ENCODE measurements around the gene ARMH3. TPM values are rescaled to one million over a fixed set of nuclear protein-coding genes. Genes with fewer than 3 reads are reported as not detected.

Gene ARMH3
- 10 to 100 TPM; 25.2 to 26.3 TPM for total RNA-seq

GRCh38 chr10:102055647-102056419 is at the start of gene ARMH3:
Gene ARMH3, minus strand, starts transcription at chr10:102056173. Its CDS starts 16,059 bp downstream, at chr10:102040114.
- ATAC-seq (peak; percentile 96), DNase-seq (peak; percentile 95)
- Mint-ChIP-seq H3K27me3 (ENCODE audit: low read depth) (no peaks in the 10 kb centered on the region), H3K9me3 (ENCODE audit: insufficient read depth) (no peaks in the 10 kb centered on the region), H3K4me1 (ENCODE audit: low read depth) (peaks cover 39% of the 10 kb centered on the region), H3K36me3 (ENCODE audit: low read depth) (peaks cover 10% of the 10 kb centered on the region), H3K27ac (peak within 1 kb of the TSS; percentile 98), H3K4me3 (peak within 1 kb of the TSS; percentile 98)
- CTCF ChIA-PET: interaction anchor here (0.8 to 2.4 kb wide), 6 partner anchors 10 to 215 kb away, joined by 3 to 11 read pairs (median 4); no protein-coding TSS in a partner anchor
- POLR2A ChIA-PET: interaction anchor here (0.9 to 2.0 kb wide), 4 partner anchors 11 to 240 kb away, joined by 3 to 6 read pairs (median 4); partner anchors contain the start of gene OGA

GRCh38 chr10:102102421-102102820 is 46.4 kb upstream of the ARMH3 start:
- ChIA-PET POLR2A (no interaction called here), CTCF (interaction anchor here (0.7 to 2.5 kb wide), 3 partner anchors 10 to 261 kb away, joined by 3 to 16 read pairs (median 3); no protein-coding TSS in a partner anchor)
- Mint-ChIP-seq H3K27ac (no peak overlapping the region), H3K9me3 (ENCODE audit: insufficient read depth) (no peaks in the 10 kb centered on the region), H3K27me3 (ENCODE audit: low read depth) (no peaks in the 10 kb centered on the region), H3K4me1 (ENCODE audit: low read depth) (peaks cover 27% of the 10 kb centered on the region), H3K36me3 (ENCODE audit: low read depth) (peaks cover 24% of the 10 kb centered on the region), H3K4me3 (no peak overlapping the region)
- DNase-seq (no peak), ATAC-seq (no peak)

- Mint-ChIP-seq H3K27ac (no peak overlapping the region), H3K27me3 (ENCODE audit: low read depth) (no peaks in the 10 kb centered on the region), H3K4me3 (no peak overlapping the region), H3K9me3 (ENCODE audit: insufficient read depth) (no peaks in the 10 kb centered on the region), H3K36me3 (ENCODE audit: low read depth) (peaks cover 23% of the 10 kb centered on the region), H3K4me1 (ENCODE audit: low read depth) (peaks cover 22% of the 10 kb centered on the region)
- no peak for ATAC-seq
- DNase-seq: no peak
- ChIA-PET POLR2A (no interaction called here), CTCF (interaction anchor here (1.5 kb wide), 1 partner anchor 260 kb away, joined by 3 read pairs; no protein-coding TSS in a partner anchor)
Observed at GRCh38 chr10:102101152-102101551, 45.2 kb upstream of the ARMH3 start.

GRCh38 chr10:102096449-102096848 is 40.5 kb upstream of the ARMH3 start:
- DNase-seq (no peak), ATAC-seq (no peak)
- H3K27me3 Mint-ChIP-seq (ENCODE audit: low read depth): no peaks in the 10 kb centered on the region
- peaks cover 10% of the 10 kb centered on the region for H3K36me3 Mint-ChIP-seq (ENCODE audit: low read depth)
- POLR2A ChIA-PET: interaction anchor here (0.6 kb wide), 1 partner anchor 16 kb away, joined by 3 read pairs; no protein-coding TSS in a partner anchor
- no peak overlapping the region for H3K4me3 Mint-ChIP-seq
- CTCF ChIA-PET: interaction anchor here (0.9 to 3.1 kb wide), 4 partner anchors 16 to 255 kb away, joined by 3 to 7 read pairs (median 3); no protein-coding TSS in a partner anchor
- H3K9me3 Mint-ChIP-seq (ENCODE audit: insufficient read depth): no peaks in the 10 kb centered on the region
- H3K27ac Mint-ChIP-seq: no peak overlapping the region
- no peaks in the 10 kb centered on the region for H3K4me1 Mint-ChIP-seq (ENCODE audit: low read depth)

- no peaks in the 10 kb centered on the region for H3K4me1 Mint-ChIP-seq (ENCODE audit: low read depth)
- no peak overlapping the region for H3K4me3 Mint-ChIP-seq
- H3K9me3 Mint-ChIP-seq (ENCODE audit: insufficient read depth): no peaks in the 10 kb centered on the region
- ChIA-PET CTCF (no interaction called here), POLR2A (no interaction called here)
- no peaks in the 10 kb centered on the region for H3K27me3 Mint-ChIP-seq (ENCODE audit: low read depth)
- no peak overlapping the region for H3K27ac Mint-ChIP-seq
- DNase-seq (no peak), ATAC-seq (no peak)
- no peaks in the 10 kb centered on the region for H3K36me3 Mint-ChIP-seq (ENCODE audit: low read depth)
Observed at GRCh38 chr10:102090772-102091171, 34.8 kb upstream of the ARMH3 start.

GRCh38 chr10:102086196-102086595 is 30.2 kb upstream of the ARMH3 start:
- CTCF ChIA-PET: no interaction called here
- ATAC-seq (no peak), DNase-seq (no peak)

GRCh38 chr10:102085336-102085735 is 29.4 kb upstream of the ARMH3 start:
- no peaks in the 10 kb centered on the region for H3K9me3 Mint-ChIP-seq (ENCODE audit: insufficient read depth)
- H3K27ac Mint-ChIP-seq: no peak overlapping the region
- CTCF ChIA-PET: no interaction called here
- no peaks in the 10 kb centered on the region for H3K36me3 Mint-ChIP-seq (ENCODE audit: low read depth)
- POLR2A ChIA-PET: no interaction called here
- no peak for DNase-seq
- no peaks in the 10 kb centered on the region for H3K27me3 Mint-ChIP-seq (ENCODE audit: low read depth)
- ATAC-seq: no peak
- no peak overlapping the region for H3K4me3 Mint-ChIP-seq
- H3K4me1 Mint-ChIP-seq (ENCODE audit: low read depth): no peaks in the 10 kb centered on the region

More at GRCh38 chr10:102086196-102086595, 30.2 kb upstream of the ARMH3 start:
- Mint-ChIP-seq H3K27me3 (ENCODE audit: low read depth) (no peaks in the 10 kb centered on the region), H3K4me3 (no peak overlapping the region), H3K27ac (no peak overlapping the region), H3K9me3 (ENCODE audit: insufficient read depth) (no peaks in the 10 kb centered on the region), H3K4me1 (ENCODE audit: low read depth) (no peaks in the 10 kb centered on the region), H3K36me3 (ENCODE audit: low read depth) (no peaks in the 10 kb centered on the region)
- POLR2A ChIA-PET: no interaction called here

GRCh38 chr10:102083541-102083940 is 27.6 kb upstream of the ARMH3 start:
- no peaks in the 10 kb centered on the region for H3K9me3 Mint-ChIP-seq (ENCODE audit: insufficient read depth)
- H3K27ac Mint-ChIP-seq: no peak overlapping the region
- no peak overlapping the region for H3K4me3 Mint-ChIP-seq
- ChIA-PET CTCF (interaction anchor here (0.8 to 1.5 kb wide), 3 partner anchors 10 to 242 kb away, joined by 3 to 18 read pairs (median 6); no protein-coding TSS in a partner anchor), POLR2A (interaction anchor here (0.6 kb wide), 1 partner anchor 1851 kb away, joined by 3 read pairs; no protein-coding TSS in a partner anchor)
- ATAC-seq: no peak
- no peaks in the 10 kb centered on the region for H3K4me1 Mint-ChIP-seq (ENCODE audit: low read depth)
- H3K36me3 Mint-ChIP-seq (ENCODE audit: low read depth): no peaks in the 10 kb centered on the region
- DNase-seq: no peak
- no peaks in the 10 kb centered on the region for H3K27me3 Mint-ChIP-seq (ENCODE audit: low read depth)

- ChIA-PET CTCF (interaction anchor here (0.6 to 5.4 kb wide), 47 partner anchors 8 to 300 kb away, joined by 3 to 45 read pairs (median 4); partner anchors contain the start of gene ARMH3), POLR2A (interaction anchor here (0.6 to 1.2 kb wide), 3 partner anchors 232 to 289 kb away, joined by 3 to 4 read pairs (median 3); partner anchors contain the start of genes NPM3 and OGA)
- Mint-ChIP-seq H3K36me3 (ENCODE audit: low read depth) (peaks cover 7% of the 10 kb centered on the region), H3K27ac (no peak overlapping the region), H3K9me3 (ENCODE audit: insufficient read depth) (no peaks in the 10 kb centered on the region), H3K27me3 (ENCODE audit: low read depth) (no peaks in the 10 kb centered on the region), H3K4me1 (ENCODE audit: low read depth) (peaks cover under 1% of the 10 kb centered on the region), H3K4me3 (no peak overlapping the region)
- peak; percentile 95 for ATAC-seq
- peak; percentile 87 for DNase-seq
Observed at GRCh38 chr10:102072673-102073527, 16.9 kb upstream of the ARMH3 start.

GRCh38 chr10:102069071-102069470 is 13.1 kb upstream of the ARMH3 start:
- Mint-ChIP-seq H3K27ac (no peak overlapping the region), H3K4me1 (ENCODE audit: low read depth) (peaks cover 25% of the 10 kb centered on the region), H3K36me3 (ENCODE audit: low read depth) (peaks cover 12% of the 10 kb centered on the region), H3K27me3 (ENCODE audit: low read depth) (no peaks in the 10 kb centered on the region), H3K9me3 (ENCODE audit: insufficient read depth) (no peaks in the 10 kb centered on the region), H3K4me3 (no peak overlapping the region)
- POLR2A ChIA-PET: interaction anchor here (1.6 kb wide), 1 partner anchor 13 kb away, joined by 6 read pairs; the partner anchor contains the start of gene ARMH3
- CTCF ChIA-PET: interaction anchor here (0.6 to 5.7 kb wide), 9 partner anchors 43 to 466 kb away, joined by 3 to 44 read pairs (median 3); no protein-coding TSS in a partner anchor
- no peak for ATAC-seq
- no peak for DNase-seq

- ATAC-seq (no peak), DNase-seq (no peak)
- no peak overlapping the region for H3K4me3 Mint-ChIP-seq
- H3K9me3 Mint-ChIP-seq (ENCODE audit: insufficient read depth): no peaks in the 10 kb centered on the region
- H3K27me3 Mint-ChIP-seq (ENCODE audit: low read depth): no peaks in the 10 kb centered on the region
- peaks cover 12% of the 10 kb centered on the region for H3K36me3 Mint-ChIP-seq (ENCODE audit: low read depth)
- H3K27ac Mint-ChIP-seq: no peak overlapping the region
- H3K4me1 Mint-ChIP-seq (ENCODE audit: low read depth): peaks cover 26% of the 10 kb centered on the region
- ChIA-PET POLR2A (interaction anchor here (1.6 kb wide), 1 partner anchor 12 kb away, joined by 6 read pairs; the partner anchor contains the start of gene ARMH3), CTCF (interaction anchor here (0.6 to 5.7 kb wide), 8 partner anchors 24 to 465 kb away, joined by 3 to 44 read pairs (median 4); no protein-coding TSS in a partner anchor)
Observed at GRCh38 chr10:102068216-102068615, 12.2 kb upstream of the ARMH3 start.

Data from activated CD8-positive, alpha-beta T cell treated with anti-CD3 and anti-CD28 coated beads, Interleukin-2, amount 10 ng/mL, durations not matched to agents 7 days and 5 days (primary cell).